Islet precursor cell (in vitro differentiated cells): ENCODE measurements around the gene SMAD5.

Experiments used
- DNase-seq: peaks from one replicate; pipeline ENCODE4 v3.0.0-alpha.2; 2018

The SMAD5 gene

GRCh38 chr5:136132557-136133221 is at the start of gene SMAD5:
Gene SMAD5, plus strand, starts transcription at chr5:136132845. Its CDS starts 20,916 bp downstream, at chr5:136153761.
- peak; percentile 99 for DNase-seq

- no peak for DNase-seq
Measured at GRCh38 chr5:136084698-136085097, 47.9 kb upstream of the SMAD5 start.

- DNase-seq, result no peak
Measured at GRCh38 chr5:136086783-136087566, 45.7 kb upstream of the SMAD5 start.

GRCh38 chr5:136087961-136088871 is 44.4 kb upstream of the SMAD5 start:
- DNase-seq, result no peak

- DNase-seq, result no peak
Measured at GRCh38 chr5:136089791-136090190, 42.9 kb upstream of the SMAD5 start.

GRCh38 chr5:136090319-136090718 is 42.3 kb upstream of the SMAD5 start:
- no peak for DNase-seq

GRCh38 chr5:136094189-136094912 is 38.3 kb upstream of the SMAD5 start:
- DNase-seq, result no peak

- DNase-seq, result no peak
Measured at GRCh38 chr5:136094913-136095641, 37.6 kb upstream of the SMAD5 start.

GRCh38 chr5:136098176-136098575 is 34.5 kb upstream of the SMAD5 start:
- DNase-seq, result peak; percentile 80

GRCh38 chr5:136099870-136100269 is 32.8 kb upstream of the SMAD5 start:
- no peak for DNase-seq

GRCh38 chr5:136101884-136102283 is 30.8 kb upstream of the SMAD5 start:
- no peak for DNase-seq

- no peak for DNase-seq
Measured at GRCh38 chr5:136103118-136103517, 29.5 kb upstream of the SMAD5 start.

GRCh38 chr5:136104306-136104965 is 28.2 kb upstream of the SMAD5 start:
- no peak for DNase-seq

GRCh38 chr5:136106351-136107031 is 26.2 kb upstream of the SMAD5 start:
- DNase-seq, result no peak

- no peak for DNase-seq
Measured at GRCh38 chr5:136108180-136108611, 24.4 kb upstream of the SMAD5 start.

GRCh38 chr5:136108766-136109165 is 23.9 kb upstream of the SMAD5 start:
- no peak for DNase-seq

- no peak for DNase-seq
Measured at GRCh38 chr5:136109453-136110135, 23.1 kb upstream of the SMAD5 start.

GRCh38 chr5:136113606-136114005 is 19.0 kb upstream of the SMAD5 start:
- DNase-seq, result no peak

GRCh38 chr5:136114414-136115125 is 18.1 kb upstream of the SMAD5 start:
- DNase-seq, result no peak
